Skeletal muscle cell (primary cell): ENCODE measurements around the gene M1AP.
A peak's percentile ranks its signal among the peaks of the same experiment; 100 is the strongest.

Experiments used
- DNase-seq: peaks from one replicate; pipeline ENCODE4 v3.0.0-alpha.2; 2010; ENCODE audit warnings: low read depth
- H3K4me3 ChIP-seq: 2 replicates; pipeline ENCODE4 v1.5.1; 2011; ENCODE audit warnings: low read depth, mild to moderate bottlenecking, control low read depth, low read length, moderate library complexity

Gene M1AP

DNA sequence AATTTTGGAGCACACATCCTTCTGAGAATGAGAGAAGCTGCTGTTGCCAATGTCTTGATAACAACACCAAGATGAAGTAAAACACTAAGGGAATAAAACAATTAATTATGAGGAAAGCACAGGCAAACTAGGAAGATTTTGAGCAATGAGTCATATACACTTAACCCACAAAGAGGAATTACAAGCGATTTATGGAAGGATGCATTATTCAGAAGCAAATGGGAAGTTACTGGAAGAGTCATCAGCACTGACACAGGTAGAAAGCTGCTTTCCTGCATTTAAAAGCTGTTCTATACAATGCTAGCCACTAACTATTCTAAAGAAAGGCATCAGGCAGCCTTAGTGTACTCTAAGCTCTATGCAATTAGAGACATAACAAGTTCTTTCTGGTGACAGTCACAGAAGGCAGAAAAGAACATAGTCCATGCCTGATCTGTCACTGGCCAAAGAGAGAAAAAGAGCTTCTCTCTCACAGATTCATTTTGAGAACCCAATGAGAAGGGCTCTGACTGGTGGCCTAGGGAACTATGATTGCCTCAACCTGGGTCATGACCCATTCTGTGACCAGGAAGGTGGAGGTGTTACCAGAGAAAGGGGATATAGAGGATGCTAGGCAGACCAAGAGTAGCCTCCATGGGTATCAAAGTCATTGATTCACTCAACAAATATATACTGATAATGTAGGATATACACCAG is 45.4 kb downstream of the M1AP start:
- DNase-seq: peak; percentile 29
- no peak overlapping the region for H3K4me3 ChIP-seq

DNA sequence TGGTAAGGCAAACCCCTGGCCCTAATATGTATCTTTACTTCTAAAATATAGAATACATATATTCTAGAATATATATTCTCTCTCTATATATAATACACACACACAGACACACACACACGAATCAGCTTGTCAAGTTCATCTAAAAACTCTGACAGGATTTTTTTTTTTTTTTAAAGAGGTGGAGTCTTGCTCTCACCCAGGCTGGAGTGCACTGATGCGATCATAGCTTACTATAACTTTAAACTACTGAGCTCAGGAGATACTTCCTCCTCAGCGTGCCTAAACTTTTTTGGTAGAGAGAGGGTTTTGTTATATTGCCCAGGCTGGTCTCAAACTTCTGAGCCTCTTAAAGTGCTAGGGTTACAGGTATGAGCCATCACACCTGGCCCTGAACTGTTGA is 48.5 kb downstream of the M1AP start:
- DNase-seq: no peak
- no peak overlapping the region for H3K4me3 ChIP-seq

DNA sequence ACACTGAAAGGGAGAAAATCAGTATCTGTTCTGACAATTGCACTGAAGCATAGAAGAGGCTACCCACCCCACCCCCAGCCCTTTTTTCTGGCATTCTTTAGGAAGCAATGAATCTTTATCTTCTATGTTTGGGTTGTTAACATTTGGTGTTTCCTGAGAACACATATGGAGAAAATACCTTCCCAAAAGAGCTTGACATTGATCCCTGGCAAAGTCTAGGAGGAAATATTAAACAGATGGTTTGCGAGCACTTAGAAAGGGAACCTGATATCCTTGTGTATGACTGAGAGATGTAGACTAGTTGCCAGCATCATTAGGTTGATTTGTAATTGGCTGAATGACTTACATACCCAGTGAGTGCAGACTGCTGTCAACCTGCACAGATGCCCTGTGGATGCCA is 50.7 kb downstream of the M1AP start:
- no peak overlapping the region for H3K4me3 ChIP-seq
- no peak for DNase-seq

DNA sequence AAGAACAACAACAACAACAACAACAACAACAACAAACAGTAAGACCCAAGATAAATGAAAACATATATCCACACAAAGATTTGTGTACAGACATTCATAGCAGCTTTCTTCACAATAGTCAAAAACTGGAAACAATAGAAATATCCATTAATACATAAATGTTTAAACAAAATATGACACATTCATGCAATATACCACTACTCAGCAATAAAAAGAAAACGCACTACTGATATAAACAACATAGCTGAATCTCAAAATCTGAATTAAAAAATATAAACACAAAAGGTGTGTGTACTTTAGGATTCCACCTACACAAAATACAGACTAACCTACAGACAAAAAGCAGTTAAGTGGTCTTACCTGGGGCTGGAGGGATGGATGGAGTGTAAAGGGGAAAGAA is 51.5 kb downstream of the M1AP start:
- no peak for DNase-seq

DNA sequence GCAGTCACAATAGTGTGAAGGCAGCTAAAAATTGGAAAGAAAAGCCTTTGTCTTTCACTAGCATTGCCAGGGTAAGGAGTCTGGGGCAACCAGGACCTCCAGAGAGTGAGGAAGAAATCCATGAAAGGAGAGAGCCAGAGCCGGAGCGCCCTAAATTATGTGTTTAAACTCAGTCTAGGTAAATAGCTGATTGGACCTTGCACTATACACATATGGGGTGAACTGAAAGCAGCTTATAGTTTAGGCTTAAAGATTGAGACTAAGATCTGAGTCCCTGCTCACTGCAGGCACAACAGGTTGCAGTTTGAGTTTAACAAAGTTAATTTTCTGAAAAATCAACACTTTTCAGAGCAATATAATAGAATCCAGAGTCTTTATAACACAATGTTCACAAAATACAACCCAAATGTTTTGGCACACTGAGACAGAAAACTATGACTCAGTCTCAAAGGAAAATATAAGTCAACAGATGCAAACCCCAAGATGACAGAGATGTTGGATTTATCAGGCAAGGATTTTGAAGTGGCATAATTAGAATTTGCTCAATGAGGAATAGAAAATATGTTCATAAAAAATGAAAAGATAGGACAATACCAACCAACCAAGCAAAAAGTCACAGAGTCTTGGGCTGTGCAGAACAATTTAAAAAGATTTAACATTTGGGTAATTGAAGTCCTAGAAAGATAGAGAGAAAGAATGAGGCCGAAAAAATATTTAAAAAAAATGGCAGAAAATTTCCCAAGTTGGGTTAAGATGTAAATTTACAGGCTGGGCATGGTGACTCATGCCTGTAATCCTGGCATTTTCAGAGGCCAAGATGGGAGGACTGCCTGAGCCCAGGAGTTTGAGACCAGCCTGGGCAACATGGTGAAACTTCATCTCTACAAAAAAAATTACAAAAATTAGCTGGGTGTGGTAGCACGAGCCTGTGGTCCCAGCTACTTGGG is 54.0 kb downstream of the M1AP start:
- DNase-seq: no peak
- H3K4me3 ChIP-seq: no peak overlapping the region

More for the DNA sequence above, 51.5 kb downstream of the M1AP start:
- no peak overlapping the region for H3K4me3 ChIP-seq

DNA sequence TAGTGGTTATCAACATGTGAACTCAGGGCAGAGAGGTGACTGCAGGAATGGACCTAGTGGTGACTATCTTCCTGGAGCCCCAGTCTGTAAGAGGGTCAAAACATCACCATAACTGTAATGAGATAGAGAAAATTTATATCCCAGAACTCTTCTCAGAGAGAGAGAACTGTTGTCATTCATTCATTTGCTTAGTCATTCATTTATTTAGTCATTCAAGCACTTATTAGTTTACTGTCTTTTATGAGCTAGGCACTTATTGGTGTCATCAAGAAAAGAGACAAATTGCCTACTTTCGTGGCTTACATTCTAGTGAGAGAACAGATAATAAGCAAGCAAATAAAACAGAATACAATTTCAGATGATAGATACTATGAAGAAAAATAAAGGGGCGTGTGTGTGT is 59.5 kb downstream of the M1AP start:
- no peak overlapping the region for H3K4me3 ChIP-seq

DNA sequence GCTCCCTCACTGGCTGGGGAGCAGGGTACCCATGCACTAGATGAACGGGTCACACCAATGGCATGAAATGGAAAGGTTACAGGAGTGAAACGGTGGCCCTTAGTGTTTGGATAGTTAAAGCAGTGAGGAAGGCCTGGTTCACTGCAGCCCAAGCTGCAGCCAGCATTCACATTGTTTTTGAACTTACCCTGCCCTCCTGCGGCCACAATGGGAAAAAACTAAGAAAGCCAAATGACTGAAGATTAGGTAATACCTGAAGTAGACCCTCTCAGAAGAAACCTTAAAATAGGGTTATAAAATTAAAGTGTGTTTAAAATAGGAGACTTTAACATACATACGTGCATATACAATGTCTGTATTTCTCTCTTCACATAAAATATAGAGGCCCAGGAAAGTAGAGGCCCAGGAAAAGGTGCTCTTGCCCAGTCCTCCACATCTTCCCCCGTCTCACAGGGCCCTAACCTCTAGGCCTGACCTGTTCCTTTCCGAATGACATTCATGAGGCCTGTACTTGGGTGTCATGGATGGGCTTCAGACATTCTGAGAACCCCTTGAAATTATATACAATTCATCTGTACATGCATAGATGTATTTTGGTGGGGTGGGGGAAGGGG is 60.4 kb downstream of the M1AP start:
- no peak for DNase-seq
- H3K4me3 ChIP-seq: no peak overlapping the region

More for the DNA sequence above, 59.5 kb downstream of the M1AP start:
- no peak for DNase-seq

DNA sequence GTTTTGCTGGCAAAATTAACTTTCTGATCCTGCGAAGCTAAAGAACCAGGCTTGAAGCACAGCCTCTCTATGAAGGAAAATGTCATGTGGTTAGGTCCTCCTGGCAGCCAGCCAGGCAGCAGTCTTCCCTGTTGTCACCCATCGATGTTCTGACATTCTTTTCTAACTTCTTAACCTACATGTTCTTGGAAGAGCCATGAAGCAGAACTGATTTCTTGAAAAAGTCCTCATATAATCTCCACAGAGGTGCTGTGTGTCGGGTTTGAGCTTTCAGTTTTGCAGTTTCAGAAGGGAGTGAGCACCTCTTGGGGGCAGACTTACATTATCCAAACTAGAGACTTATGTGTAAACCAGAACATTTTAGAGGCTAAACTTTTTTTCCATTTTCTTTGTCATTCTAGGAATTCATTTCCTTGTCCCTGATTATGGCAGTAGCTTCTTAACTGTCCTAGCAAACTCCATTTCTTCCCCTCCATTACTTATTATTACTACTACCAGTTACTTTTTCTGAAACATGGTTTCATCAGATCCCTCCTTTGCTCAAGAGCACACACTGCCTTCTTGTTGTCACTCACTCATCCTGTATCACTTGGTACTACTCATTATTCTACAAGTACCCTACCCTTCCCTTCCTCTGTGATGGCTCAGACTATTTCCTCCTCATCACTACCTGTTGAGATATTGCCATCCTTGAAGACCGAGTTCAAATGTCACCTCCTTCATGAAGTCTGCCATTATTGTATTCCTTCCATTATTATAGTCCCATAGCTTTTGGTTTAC is 62.5 kb downstream of the M1AP start:
- DNase-seq: no peak
- H3K4me3 ChIP-seq: no peak overlapping the region

DNA sequence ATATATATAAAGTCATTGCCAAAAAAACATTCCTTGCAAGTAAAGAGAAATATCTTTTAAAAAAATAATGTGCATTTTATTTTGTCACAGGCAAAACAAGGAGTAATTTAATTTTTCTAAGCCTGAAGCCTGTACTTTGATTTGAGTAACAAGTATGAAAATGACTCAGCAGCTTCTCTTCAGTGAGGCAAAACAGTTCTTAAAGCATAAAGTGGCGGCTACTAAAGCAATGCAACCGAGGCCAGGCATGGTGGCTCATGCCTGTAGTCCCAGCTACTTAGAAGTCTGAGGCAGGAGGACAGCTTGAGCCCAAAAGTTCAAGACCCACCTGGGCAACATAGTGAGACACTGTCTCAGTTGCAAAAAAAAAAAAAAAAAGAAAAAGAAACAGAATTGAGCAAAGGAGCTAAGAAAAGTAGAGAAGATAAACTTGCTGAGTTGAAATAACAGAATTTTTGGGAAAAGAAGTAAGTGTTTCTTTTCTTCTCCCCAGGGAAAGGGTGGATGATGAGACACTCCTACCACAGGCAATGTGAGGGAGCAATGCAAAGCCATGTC is 64.0 kb downstream of the M1AP start:
- DNase-seq: no peak

DNA sequence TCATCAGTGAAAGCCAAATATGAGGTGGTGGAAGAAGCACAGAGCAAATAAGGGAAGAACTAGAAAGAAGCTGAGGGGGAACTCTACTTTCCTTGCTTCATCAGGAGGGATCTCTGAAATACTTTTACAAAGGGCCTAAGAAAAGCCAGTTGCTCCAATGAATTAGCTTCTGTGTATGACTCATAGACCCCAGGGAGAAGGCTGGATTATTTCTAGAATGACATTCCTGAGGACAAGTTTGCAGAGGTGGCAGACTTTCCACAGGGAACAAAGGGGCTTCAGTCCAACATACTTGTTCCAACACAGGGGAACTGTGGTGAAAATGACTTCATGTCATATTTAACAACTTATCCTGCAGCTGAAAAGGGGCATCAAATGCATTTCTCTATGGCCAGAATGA is 64.6 kb downstream of the M1AP start:
- no peak overlapping the region for H3K4me3 ChIP-seq
- DNase-seq: no peak

More for the DNA sequence above, 64.0 kb downstream of the M1AP start:
- no peak overlapping the region for H3K4me3 ChIP-seq

DNA sequence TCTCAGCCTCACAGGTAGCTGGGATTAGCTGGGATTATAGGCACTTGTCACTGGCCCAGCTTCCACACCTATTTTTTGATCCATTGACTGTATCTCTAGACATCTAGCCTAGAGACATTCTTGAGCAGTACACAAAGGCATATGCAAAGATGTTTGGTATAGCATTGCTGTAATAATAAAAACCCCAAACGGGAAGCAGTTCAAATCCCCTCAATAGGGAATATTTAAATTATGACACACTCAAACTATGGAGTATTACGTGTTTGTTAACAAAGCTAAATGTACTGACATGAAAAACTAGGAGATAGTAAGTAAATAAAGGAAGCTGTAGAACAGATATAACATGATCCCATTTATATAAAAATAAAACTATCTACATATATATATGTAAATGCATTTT is 65.9 kb downstream of the M1AP start:
- DNase-seq: no peak
- no peak overlapping the region for H3K4me3 ChIP-seq

DNA sequence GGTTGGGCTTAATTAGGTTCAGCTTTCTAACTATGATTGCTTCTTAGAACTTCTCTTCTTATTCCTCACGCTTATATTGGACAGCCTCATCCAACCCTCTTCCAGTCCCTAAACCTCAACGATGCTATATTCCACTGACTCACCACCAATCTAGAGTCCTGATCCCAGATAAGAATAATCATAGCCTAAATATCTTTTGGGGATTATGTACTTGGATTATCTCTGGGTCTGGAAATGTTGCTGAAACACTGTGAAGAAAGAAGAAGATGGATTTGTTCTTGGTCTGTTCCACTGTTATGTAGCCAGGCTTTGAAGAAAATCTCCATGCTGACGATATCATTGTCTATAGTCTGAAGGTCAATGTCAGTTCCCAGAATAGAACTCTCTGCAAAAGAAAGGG is 66.7 kb downstream of the M1AP start:
- no peak for DNase-seq
- H3K4me3 ChIP-seq: no peak overlapping the region

DNA sequence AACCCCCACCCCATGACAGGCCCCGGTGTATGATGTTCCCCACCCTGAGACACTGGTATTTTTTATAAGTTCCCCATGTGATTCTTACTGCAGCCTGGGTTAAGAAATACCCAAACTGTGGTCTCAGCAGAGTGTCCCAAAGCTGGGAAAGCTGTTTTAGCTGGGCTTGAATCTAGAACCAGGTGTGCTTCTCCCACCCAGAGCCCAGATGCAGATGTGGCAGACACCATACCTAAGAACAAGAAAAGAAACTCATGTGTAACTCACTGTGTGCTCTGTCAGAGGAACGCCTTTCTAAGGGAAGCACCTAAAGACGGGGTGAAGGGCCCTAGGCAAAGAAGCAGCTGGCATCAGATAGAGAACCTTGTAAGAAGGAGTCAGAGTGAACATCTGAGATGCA is 69.7 kb downstream of the M1AP start:
- DNase-seq: no peak
- H3K4me3 ChIP-seq: no peak overlapping the region

DNA sequence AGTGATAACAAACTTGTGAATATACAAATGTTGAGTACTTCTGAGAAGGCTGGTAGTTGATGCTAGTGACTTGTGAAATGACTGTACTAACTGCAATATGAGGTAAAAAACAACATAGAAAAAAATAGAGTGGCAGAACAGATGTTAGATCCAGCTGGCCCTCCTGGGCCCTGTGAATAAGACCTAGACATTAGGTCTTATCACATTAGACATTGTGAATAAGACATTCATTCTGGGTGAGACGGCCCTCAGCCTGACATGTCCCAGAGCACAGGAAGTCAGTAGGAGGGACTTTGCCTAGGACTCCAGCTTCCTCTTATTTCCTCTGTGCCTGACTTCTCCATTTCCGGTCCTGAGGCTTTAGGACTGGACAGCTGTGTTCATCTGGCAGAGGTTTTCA is 70.7 kb downstream of the M1AP start:
- DNase-seq: no peak
- H3K4me3 ChIP-seq: no peak overlapping the region

DNA sequence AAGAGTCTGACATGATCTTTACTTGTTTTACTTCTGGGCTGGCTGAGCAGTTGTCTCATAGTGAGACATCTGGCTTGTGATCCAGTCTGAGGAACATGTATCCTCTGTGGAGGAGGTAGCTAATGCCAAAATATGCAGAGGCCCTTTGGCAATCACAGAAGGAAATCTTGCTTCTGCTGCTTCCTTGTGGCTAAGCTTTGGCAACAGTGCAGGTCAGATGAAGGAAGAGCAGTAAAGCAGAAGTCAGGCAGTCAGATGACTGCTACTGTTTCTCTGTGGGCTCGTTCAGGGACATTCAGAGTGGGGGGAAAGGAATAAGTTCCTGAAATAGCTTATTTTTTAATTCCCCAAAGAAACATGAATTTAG is 71.3 kb downstream of the M1AP start:
- no peak overlapping the region for H3K4me3 ChIP-seq

DNA sequence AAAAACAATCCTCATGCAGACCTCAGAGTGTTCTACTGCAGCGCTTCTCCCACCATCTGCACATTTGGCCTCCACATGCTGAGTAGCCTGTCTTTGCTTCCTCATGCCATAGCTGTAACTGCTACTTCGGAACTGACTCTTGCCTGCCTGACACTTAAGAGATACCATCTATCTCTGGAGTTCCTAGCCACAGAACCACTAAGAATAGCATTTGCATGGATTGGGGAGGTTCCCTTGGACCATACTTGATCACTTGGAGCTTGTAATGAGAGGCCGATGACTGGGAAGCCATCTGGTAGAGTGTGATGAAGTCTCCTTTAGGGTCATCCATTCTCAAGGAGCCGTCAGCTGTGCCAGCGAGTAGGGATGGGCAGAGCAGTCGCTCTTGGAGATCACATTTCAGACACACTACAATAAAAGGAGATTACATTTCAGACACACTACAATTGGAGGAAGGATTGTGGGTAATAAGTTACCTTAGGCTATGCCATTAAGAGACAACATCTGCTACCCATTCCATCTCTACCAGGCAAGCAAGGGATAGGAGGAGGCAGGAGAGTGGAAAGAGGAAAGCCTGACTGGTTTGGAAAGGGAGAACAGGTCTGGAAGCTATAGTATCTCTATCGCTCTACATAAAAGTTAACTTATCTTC is 71.8 kb downstream of the M1AP start:
- no peak for DNase-seq
- H3K4me3 ChIP-seq: no peak overlapping the region

More for the DNA sequence above, 71.3 kb downstream of the M1AP start:
- peak; percentile 73 for DNase-seq

DNA sequence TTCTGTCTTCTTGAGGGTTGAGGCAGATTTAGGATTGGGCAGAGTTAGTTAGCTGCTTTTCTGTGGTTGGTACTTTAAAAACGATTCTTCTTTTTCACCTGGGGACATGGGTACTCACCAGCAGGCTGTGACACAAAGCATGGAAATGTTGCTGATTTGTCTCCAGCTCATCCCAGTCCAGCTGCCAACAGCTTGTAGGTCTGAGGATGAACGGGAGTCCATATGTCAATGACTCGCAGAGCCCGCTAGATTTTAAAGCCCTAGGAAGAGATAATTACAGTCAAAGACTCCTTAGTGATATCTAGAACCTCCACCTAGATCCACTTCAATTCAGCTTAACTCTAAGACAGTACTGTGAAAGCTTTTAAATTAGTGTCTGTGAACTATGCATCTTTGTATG is 72.8 kb downstream of the M1AP start:
- H3K4me3 ChIP-seq: no peak overlapping the region
- DNase-seq: no peak

DNA sequence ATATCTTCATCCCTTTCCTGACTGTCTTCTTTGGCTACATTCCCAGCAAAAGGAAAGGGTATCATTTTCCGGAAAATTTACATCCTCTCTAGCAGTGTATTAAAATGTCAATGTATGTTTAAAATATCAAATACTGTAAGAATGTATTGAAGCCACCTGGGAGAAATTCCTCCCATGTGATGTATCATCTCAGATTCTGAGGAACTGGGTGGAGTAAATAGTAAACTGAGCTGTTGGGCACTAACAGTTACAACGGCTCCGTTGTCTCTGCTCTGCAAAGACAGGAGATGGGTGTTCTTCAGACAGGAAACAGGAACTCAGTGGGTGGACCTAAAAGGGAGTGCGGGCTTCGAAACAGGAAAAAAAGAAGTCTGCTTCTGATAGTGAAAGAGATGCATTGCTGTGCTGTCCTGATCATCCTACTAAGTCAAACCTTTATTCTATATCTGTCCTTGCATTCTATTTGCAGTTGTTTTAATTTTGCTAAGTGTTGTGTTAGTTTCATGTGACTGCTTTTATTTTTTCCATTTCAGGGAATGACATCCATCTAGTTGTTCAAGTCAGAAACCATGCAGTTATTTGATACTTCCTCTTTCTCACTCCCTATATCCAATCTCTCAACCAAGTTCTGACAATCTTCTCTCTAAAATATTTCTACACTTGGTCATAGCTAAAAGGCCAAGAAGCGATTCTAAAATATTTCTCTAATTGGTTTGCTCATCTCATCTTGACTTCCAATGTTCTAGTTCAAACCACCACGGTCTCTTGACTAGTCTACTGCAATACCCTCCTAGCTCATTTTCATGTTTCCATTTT is 74.2 kb downstream of the M1AP start:
- H3K4me3 ChIP-seq: no peak overlapping the region
- DNase-seq: no peak
